ENCODE data around the gene OTOF.

GRCh38 chr2:26503231-26503880 is 25.4 kb upstream of the OTOF start:
- TF ChIP-seq CTCF (IDR thresholded peaks at IDR 0.05; ENCODE audit: low read length) (peak; percentile 97), EZH2 (optimal IDR thresholded peaks at IDR 0.05; ENCODE audit: low read depth, low read length) (no peak), EZH2phosphoT487 (IDR thresholded peaks at IDR 0.05; ENCODE audit: low read length) (no peak)

All from MM.1S (cell line).